Lower leg skin (tissue), 3 donors: Measurements from ENCODE around the gene HACD2.

Experiments used
- CTCF ChIP-seq, 3 donors: fragments of 450-650 bp; IDR thresholded peaks; one replicate each; pipeline ENCODE4 v1.5.1; 2016; ENCODE audit warnings: antibody characterized with exemption in 3 of 3, mild to moderate bottlenecking in 3 of 3, moderate library complexity in 2 of 3
- POLR2A ChIP-seq, 2 donors: fragments of 450-650 bp; IDR thresholded peaks; one replicate each; pipeline ENCODE4 v1.6.1; 2016 to 2017; ENCODE audit warnings: antibody characterized with exemption in 2 of 2, mild to moderate bottlenecking in 1 of 2, moderate library complexity in 1 of 2

DNA sequence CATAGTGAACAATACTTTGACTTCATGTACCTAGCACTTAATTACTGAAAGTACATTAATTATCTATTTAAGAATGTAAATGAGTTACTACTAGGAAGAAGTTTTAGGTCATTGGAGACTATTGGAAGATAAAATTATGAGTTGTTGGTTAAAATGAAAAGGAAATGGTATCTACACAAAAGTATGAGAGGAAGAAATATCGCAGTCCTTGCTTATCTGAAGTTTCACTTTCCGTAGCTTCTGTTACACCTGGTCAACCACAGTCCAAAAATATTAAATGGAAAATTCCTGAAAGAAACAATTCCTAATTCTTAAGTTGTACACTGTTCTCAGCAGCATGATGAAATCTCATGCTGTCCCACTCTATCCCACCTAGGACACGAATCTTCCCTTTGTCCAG lies 57.8 kb downstream of the HACD2 start:
- TF ChIP-seq POLR2A (IDR thresholded peaks at IDR 0.05) (no peak), CTCF (IDR thresholded peaks at IDR 0.05) (no peak)
